OCI-LY7 (cell line): Measurements from ENCODE around the gene STXBP5.

ENCODE experiments used
- EZH2phosphoT487 ChIP-seq: fragments of 200-600 bp; sonication (generic); IDR thresholded peaks from 2 replicates; pipeline ENCODE4 v1.6.1; 2018; ENCODE audit warnings: low read depth, borderline replicate concordance, mild to moderate bottlenecking, mixed run types, antibody characterized with exemption, low read length, moderate library complexity, mixed read lengths
- TF ChIP-seq, protein P1 (sequence below): fragments of 200-600 bp; sonication (generic); conservative IDR thresholded peaks from 2 replicates; pipeline ENCODE4 v1.5.1; 2014; ENCODE audit warnings: mild to moderate bottlenecking, antibody characterized with exemption, low read length, moderate library complexity, mixed read lengths

DNA sequence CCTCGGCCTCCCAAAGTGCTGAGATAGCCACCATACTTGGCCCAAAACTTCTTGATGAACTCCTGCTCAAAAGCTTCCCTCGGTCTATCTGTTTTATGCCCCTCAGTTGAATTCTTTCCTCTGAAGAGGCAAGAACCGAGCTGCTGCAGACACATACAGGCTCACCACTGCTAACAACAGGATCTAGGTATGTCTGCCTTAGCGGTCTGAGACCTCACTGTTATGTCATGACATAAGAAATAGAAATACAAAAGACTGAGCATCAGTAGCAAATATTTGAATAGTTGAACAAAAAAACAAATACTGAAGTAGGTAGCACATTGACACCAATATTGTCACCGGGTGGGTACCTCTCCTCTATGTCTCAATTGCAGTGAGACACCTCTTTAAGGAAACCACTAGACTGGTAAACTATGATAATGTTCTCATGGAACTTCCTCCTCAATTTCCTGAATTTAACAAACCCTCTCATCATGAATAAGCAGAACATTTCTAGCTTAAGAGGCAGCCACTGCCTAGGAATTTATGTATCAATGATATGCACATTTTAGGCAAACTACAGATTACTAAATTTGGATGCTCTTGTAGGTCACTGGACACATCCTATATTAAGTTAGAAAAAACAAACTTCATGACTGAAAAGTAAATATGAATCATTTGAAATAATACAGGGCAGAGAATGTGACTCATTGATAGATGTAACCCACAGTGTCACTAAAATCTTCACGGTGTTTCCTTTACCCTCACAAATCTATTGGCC is 9.4 kb upstream of the STXBP5 start:
- TF ChIP-seq, protein P1, sequence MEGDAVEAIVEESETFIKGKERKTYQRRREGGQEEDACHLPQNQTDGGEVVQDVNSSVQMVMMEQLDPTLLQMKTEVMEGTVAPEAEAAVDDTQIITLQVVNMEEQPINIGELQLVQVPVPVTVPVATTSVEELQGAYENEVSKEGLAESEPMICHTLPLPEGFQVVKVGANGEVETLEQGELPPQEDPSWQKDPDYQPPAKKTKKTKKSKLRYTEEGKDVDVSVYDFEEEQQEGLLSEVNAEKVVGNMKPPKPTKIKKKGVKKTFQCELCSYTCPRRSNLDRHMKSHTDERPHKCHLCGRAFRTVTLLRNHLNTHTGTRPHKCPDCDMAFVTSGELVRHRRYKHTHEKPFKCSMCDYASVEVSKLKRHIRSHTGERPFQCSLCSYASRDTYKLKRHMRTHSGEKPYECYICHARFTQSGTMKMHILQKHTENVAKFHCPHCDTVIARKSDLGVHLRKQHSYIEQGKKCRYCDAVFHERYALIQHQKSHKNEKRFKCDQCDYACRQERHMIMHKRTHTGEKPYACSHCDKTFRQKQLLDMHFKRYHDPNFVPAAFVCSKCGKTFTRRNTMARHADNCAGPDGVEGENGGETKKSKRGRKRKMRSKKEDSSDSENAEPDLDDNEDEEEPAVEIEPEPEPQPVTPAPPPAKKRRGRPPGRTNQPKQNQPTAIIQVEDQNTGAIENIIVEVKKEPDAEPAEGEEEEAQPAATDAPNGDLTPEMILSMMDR, result no peak
- no peak for TF ChIP-seq EZH2phosphoT487
